GM19452 (cell line): ENCODE data around the gene PTCD2.
A peak's percentile ranks its signal among the peaks of the same experiment; 100 is the strongest.

ENCODE experiments used
- ATAC-seq: cut with Tn5 transposase; IDR thresholded peaks from one replicate; pipeline ENCODE4 v1.9.1; 2021; ENCODE audit not compliant: unreplicated experiment

The PTCD2 gene

GRCh38 chr5:72295539-72295938 lies 24.6 kb upstream of the PTCD2 start:
- ATAC-seq, result no peak

- no peak for ATAC-seq
Observed at GRCh38 chr5:72296256-72296655, 23.9 kb upstream of the PTCD2 start.

- ATAC-seq, result peak; percentile 35
Observed at GRCh38 chr5:72298136-72298535, 22.0 kb upstream of the PTCD2 start.

GRCh38 chr5:72298711-72299110 lies 21.5 kb upstream of the PTCD2 start:
- ATAC-seq, result no peak

- ATAC-seq, result no peak
Observed at GRCh38 chr5:72300590-72301339, 19.4 kb upstream of the PTCD2 start.

GRCh38 chr5:72301557-72301956 lies 18.6 kb upstream of the PTCD2 start:
- peak; percentile 45 for ATAC-seq

GRCh38 chr5:72302171-72302570 lies 18.0 kb upstream of the PTCD2 start:
- ATAC-seq, result no peak

GRCh38 chr5:72305194-72306142 lies 14.7 kb upstream of the PTCD2 start:
- ATAC-seq, result no peak

GRCh38 chr5:72307573-72307967 lies 12.6 kb upstream of the PTCD2 start:
- no peak for ATAC-seq

GRCh38 chr5:72307968-72308852 lies 12.0 kb upstream of the PTCD2 start:
- ATAC-seq, result peak; percentile 89

- ATAC-seq, result no peak
Observed at GRCh38 chr5:72308853-72309191, 11.4 kb upstream of the PTCD2 start.

GRCh38 chr5:72313141-72313540 lies 7.0 kb upstream of the PTCD2 start:
- no peak for ATAC-seq

GRCh38 chr5:72314571-72315172 lies 5.5 kb upstream of the PTCD2 start:
- ATAC-seq, result no peak

GRCh38 chr5:72319435-72319975 lies 668 bp upstream of the PTCD2 start:
- peak; percentile 1 for ATAC-seq

GRCh38 chr5:72324189-72324825 lies 4.1 kb downstream of the PTCD2 start:
- no peak for ATAC-seq

GRCh38 chr5:72325566-72326305 lies 5.6 kb downstream of the PTCD2 start:
- no peak for ATAC-seq

GRCh38 chr5:72326306-72326649 lies 6.1 kb downstream of the PTCD2 start:
- no peak for ATAC-seq

GRCh38 chr5:72328172-72328571 lies 8.0 kb downstream of the PTCD2 start:
- no peak for ATAC-seq

- no peak for ATAC-seq
Observed at GRCh38 chr5:72330712-72331111, 10.5 kb downstream of the PTCD2 start.
